PFSK-1 (cell line): ENCODE measurements around the gene CPB2.

Experiments
- POLR2AphosphoS5 ChIP-seq: IDR thresholded peaks from 2 replicates; pipeline ENCODE4 v1.6.1; 2012; ENCODE audit warnings: low read depth, mild to moderate bottlenecking, control low read depth, low read length, moderate library complexity
- REST ChIP-seq, 2 experiments: IDR thresholded peaks; 2 replicates each; pipeline versions ENCODE4 v1.6.1 to v1.8.0; 2011 to 2012; ENCODE audit warnings: low read depth in 2 of 2, low read length in 2 of 2, control low read depth in 1 of 2, inconsistent platforms in 1 of 2, mild to moderate bottlenecking in 1 of 2, moderate library complexity in 1 of 2; ENCODE audit not compliant: insufficient read depth in 1 of 2
- TAF1 ChIP-seq: IDR thresholded peaks from 2 replicates; pipeline ENCODE4 v1.6.1; 2012; ENCODE audit warnings: low read length, control low read depth, borderline replicate concordance; ENCODE audit not compliant: insufficient read depth

DNA sequence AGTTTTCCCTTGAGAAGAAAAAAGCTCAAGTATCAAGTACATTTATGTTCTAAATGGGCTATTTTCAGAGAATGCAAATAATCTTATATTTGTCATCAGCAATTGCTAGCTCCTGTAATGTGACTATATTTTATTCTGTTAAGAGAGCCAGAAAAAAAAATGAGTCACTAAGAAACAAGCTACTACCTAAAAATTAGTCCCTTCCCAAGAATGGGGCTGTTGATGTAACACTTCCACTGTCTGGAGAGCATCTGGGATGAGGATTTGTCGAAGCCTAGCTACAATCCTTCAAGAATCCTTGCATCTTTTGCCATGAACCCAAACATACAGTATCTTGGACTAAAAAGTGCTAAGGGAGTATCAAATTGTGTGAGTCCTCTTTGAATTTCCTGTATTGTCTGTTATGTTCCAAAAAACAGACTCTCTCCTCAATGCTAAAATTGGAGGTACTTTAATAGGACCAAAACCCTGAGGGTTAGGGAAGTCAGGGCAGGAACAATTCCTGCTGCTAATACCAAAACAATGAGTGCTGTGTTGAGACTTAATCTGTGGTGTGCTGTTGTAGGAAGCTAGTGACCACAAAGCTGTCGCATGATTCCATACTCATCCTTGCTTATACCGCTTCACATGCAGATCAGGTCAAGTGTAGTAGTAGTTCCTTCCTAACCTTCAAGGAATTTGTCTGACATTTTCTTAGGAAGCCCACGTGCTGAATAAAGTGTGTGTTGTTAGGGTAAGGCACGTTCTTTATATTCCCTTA is 47.4 kb downstream of the CPB2 start:
- TF ChIP-seq POLR2AphosphoS5, result no peak
- no peak for TF ChIP-seq REST (IDR thresholded peaks at IDR 0.05; ENCODE audit: insufficient read depth in 1 of 2, low read depth in 2 of 2, low read length in 2 of 2)
- TF ChIP-seq TAF1, result no peak
